Measurements from ENCODE around the gene SELENOF. TPM values are rescaled to one million over a fixed set of nuclear protein-coding genes. Genes with fewer than 3 reads are reported as not detected.
"Not testable (repeated sequence)": the region's sequence is repeated elsewhere in the genome, so short reads cannot be mapped to it uniquely, and the experiment has no call there.

Gene SELENOF
- polyA plus RNA-seq, 3 donors = 247 to 282 (median 270) TPM

DNA sequence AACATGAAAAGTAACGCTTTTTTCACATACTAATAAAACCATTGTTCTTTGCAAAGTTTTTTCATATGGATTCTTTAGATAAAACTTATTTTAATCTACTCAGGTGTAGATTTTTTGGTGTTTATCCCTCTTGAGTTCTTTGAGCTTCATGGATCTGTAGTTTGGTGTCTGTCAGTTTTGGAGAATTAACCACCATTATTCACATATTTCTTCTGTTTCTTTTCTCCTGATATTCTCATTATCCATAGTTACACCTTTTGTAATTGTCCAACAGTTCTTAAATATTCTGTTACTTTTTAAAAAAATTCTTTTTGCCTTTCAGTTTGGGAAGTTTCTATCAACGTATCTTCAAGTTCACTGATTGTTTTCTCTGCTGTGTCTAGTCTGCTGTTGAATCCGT lies 19.1 kb upstream of the SELENOF start:
- no peak for DNase-seq

DNA sequence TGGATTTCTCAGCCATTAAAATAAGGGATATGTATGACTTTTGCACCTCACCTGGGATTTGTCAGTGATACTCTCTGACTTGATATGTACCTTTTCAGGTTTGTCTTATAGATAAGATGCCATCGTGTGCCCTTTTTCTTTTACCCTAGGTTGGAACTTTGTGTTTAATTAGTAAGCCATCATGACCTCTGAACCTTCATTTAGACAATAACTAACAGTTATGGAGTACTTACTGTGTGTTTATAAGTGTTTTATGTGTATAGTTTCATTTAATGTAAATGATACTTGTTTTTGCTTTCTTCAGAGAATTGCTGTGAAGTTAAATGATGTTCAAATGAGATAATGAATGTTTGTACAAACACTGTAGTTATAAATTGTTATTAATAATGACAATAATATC lies 14.9 kb upstream of the SELENOF start:
- no peak for DNase-seq

DNA sequence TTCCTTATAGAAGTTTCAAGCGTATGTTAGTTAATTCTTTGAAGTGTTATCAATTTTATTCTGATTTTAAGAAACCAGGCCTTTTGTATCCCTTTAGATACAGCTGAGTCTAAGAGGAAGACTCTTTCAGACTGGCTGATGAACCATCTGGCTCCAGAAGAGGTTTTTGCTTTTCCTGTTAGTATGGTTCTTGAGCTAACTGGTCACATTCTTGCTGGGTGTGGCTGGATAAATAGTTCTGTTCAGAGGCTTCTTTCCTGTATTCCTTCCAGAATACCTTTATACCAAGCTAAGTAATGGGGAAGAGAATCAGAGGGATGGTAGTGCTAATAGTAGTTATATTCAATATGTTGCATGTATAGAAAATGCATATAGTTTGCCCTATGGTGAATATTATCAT lies 13.0 kb upstream of the SELENOF start:
- DNase-seq = no peak

DNA sequence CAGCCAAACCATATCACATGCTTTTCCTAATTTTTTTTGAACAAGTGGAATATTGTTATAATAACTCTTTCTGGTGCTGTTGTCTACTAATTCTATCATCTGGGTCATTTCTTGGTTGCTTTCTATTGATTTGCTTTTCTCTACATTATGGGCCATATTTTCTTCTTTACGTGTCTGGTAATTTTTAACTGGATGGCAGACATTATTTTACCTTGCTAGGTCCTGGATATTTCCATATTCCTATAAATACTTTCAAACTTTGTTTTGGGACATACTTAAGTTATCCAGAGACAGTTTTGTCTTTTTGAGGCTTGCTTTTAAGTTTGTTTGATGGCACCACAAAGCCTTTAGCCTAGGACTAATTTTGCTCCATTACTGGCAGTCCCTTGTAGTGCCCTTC lies 11.8 kb upstream of the SELENOF start:
- no peak for DNase-seq

DNA sequence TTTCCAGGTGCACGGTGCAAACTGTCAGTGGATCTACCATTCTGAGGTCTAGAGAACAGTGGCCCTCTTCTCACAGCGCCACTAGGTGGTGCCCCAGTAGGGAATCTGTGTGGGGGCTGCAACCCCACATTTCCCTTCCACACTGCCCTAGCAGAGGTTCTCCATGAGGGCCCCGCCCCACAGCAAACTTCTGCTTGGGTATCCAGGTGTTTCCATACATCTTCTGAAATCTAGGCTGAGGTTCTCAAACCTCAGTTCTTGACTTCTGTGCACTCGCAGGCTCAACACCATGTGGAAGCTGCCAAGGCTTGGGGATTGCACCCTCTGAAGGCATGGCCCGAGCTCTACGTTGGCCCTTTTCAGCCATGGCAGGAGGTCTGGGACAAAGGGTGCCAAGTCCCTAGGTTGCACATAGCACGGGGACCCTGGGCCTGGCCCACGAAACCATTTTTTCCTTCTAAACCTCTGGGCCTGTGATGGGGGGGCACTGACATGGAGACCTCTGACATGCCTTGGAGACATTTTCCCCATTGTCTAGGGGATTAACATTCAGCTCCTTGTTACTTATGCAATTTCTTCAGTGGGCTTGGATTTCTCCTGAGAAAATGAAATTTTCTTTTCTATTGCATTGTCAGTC lies 10.5 kb upstream of the SELENOF start:
- no peak for DNase-seq

DNA sequence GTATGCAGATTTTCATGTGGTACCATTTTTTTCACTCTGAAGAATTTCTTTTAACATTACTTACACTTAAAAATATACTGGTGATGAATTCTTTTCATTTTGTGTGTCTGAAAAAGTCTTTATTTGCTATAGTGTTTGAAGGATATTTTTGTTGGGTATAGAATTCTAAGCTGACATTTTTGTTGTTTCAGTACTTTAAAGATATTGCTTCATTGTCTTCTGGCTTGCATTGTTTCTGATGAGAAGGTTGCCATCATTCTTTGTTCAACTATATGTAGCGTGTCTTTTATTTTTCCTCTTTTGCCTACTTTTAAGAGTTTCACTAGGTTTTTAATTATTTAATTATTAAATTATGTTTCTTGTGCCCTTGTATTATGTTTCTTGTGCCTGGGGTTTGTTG lies 8.5 kb upstream of the SELENOF start:
- no peak for DNase-seq

DNA sequence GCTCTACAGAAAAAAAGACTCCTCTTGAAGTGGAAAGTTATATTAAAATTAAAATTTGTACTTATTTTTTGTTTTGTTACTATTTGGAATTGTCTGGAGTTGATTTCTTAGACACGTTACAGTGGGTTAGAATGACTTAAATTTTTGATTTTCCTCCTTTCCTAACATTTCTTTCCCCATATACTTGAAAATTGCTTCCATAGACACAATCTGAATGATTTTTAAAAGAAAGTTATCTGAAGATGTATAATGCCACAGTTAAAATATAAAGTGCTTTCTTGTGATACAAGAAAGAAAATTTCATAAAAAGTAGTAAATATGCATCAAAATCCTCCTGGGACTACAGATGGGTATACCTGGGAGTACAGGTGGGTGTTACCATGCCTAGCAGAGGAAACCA lies 2.8 kb upstream of the SELENOF start:
- no peak for DNase-seq

DNA sequence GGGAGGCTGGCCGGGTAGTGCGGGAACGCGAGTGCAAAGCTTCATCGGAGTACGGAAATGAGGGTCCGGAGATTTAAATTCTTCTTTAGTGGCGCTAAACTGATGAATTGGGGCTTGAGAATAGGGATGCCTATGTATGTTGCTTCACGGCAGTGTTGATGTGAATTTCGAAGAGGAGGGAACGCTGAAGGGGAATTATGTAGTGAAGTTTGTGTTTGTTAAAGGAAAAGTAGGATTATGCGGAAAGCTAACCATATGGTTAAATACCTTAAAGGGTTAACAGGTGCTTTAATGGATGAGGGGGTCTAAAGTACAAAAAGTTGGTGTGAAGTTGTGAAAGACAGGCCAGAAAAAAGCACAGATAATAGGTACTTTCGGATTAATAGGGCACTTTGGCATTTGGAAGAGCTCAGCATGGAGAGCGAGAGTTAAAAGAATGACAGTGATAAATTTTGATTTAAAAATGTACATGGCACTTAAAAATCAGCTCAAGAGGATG lies 1.9 kb upstream of the SELENOF start:
- no peak for DNase-seq

DNA sequence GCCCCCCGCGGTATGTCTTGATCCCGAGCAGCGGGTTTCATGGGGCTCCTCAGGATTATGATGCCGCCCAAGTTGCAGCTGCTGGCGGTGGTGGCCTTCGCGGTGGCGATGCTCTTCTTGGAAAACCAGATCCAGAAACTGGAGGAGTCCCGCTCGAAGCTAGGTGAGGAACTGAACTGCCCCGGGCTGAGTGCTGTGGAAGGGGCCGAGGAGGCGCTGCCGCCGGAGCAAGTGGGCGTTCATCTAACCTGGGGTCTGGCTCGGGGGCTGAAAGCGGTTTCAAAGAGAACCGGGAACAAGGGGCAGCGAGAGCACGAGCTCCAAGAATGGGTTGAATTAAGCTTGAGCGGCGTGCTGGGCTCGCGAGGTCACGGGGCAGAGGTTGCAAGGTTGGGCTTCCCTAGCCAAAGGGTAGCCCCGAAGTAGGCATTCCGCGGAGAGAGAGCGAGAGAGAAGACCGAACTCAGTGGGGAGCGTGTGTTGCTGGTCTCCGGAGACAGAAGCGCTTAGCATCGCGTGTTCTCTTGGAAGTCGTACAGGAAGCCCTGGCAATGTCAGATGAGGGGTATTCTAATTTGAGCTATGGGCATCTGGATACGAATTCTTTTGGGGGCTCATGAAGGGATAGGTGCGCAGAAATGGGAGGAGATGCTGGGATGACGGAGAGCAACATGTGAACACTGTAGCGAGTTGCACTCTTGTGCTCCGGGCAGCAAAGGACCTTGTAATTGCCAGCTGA lies 1.2 kb upstream of the SELENOF start:
- peak; percentile 57 for DNase-seq

DNA sequence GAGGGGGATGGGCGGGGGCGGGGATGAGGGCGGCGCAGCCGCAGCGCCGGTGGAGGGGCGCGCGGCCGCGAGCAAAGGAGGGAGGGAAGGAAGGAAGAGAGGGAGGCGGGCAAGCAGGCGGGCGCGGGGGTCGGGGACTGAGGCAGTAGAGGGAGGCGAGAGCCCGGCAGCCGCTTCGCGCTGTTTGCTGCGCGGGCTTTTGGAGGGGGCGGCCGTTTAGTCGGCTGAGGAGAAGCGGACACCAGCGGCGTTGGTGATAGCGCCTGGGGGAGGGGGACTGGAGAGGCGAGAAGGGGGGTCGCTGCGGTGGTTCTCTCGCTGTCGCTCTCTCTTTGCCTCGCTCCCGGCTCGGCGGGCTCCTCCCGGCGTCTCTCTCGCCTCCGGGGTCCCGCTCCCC lies 673 bp upstream of the SELENOF start, which contains the start of gene HS2ST1:
Gene HS2ST1, plus strand, starts transcription at position 35 of the 397 bp plus-strand sequence.
- DNase-seq = no peak

DNA sequence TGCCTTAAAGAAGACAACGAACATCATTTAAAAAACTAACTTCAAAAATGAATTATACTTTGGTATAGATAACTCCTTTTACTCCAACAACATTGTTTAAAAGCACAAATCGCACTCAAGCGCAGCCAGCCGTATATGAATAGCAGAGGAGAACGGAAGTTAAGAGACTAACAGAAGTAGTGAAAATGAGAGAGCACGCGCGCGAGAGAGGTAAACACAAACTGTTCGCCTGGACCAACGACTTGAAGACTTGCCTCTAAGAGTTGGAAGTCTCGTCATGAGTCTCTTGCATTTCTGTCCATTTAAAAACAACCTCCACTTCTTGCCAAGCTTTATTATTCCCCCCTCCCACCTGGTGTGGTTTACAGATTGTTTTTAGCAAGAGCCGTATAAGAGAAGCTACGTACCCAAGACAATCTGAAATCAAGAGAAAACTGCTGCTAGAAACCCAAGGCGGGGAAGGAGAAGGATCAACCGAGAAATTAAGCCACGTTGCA lies 479 bp downstream of the SELENOF start:
- peak; percentile 24 for DNase-seq

DNA sequence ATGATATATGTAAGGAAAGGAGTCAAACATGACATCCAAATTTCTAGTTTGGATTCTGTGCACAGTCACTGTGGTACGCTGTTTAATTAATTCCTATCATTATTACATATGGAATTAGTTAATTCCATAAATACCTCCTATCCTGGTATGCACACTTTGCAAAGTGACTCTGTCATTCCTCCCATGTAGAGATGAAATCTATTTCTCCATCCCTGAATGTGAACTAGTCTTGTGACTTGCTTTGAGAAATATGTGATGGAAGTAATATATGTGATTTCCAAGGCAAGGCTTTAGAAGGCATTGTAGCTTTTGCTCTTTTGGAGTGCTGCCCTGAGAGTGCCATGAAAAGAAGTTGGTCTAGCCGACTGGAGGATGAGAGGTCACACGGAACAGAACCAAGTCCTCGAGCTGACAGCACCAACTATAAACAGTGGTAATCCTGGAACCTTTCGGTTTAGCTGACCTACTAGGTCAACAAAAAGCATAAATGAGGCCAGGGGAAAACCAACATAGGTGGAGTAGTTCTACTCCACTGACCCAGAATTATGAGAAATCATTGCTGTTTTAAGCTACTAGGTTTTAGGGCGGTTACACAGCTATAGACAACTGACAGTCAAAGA lies 1.5 kb downstream of the SELENOF start:
- DNase-seq = no peak

DNA sequence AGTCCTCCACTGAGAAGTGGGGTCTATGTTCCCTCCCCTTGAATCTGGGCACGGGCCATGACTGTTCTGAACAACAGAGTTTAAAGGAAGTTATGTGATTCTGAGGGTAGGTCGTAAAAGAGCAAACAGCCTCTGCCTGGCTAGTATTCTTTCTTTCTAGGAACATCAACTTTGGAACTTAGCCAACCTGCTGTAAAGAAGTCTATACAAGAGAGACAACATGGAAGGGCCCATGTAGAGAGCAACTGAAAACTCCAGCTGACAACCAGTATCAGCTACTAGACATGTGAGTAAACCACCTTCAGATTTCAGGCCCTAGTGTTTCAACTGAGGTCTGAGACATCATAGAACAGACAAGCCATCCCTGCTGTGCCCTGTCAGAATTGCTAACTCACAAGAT lies 7.5 kb downstream of the SELENOF start:
- DNase-seq = no peak

DNA sequence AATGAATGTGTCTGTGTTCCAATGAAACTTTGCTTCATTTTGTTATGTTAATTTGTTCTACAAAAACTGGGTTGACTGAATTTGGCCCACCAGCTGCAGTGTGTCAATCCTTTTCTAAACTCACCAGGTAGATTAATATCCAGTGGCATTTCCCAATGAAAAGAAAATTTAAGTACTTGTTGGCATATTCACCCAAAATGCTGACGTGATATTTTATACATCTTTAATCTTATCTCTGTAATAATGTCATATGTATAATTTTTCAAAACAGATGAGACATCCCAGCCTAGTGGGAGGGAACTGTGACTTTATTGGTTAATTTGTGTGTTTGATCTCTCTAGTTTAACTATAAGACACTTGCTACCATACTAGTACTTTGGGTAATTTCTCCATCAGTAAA lies 8.1 kb downstream of the SELENOF start:
- no peak for DNase-seq

DNA sequence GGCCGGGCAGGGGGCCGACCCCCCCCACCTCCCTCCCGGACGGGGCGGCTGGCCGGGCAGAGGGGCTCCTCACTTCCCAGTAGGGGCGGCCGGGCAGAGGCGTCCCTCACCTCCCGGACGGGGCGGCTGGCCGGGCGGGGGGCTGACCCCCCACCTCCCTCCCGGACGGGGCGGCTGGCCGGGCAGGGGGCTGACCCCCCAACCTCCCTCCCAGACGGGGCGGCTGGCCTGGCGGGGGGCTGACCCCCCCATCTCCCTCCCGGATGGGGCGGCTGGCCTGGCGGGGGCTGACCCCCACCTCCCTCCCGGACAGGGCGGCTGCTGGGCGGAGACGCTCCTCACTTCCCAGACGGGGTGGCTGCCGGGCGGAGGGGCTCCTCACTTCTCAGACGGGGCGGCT lies 14.5 kb downstream of the SELENOF start:
- DNase-seq = not testable (repeated sequence)

DNA sequence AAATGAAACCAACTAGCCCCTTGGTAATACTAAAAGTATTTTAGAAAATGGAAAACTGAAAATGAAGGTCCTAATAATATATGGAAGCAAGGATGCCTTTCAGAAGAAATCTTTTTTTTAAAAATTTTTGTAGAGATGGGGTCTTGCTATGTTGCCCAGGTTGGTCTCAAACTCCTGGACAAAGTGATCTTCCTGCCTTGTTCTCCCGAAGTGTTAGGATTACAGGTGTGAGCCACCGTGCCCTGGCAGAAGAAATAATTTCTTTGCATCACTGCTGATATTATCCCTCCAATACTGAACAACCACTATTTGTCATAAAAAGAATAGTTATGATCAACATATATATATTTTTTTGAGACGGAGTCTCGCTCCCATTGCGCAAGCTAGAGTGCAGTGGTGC lies 25.6 kb downstream of the SELENOF start:
- no peak for DNase-seq

DNA sequence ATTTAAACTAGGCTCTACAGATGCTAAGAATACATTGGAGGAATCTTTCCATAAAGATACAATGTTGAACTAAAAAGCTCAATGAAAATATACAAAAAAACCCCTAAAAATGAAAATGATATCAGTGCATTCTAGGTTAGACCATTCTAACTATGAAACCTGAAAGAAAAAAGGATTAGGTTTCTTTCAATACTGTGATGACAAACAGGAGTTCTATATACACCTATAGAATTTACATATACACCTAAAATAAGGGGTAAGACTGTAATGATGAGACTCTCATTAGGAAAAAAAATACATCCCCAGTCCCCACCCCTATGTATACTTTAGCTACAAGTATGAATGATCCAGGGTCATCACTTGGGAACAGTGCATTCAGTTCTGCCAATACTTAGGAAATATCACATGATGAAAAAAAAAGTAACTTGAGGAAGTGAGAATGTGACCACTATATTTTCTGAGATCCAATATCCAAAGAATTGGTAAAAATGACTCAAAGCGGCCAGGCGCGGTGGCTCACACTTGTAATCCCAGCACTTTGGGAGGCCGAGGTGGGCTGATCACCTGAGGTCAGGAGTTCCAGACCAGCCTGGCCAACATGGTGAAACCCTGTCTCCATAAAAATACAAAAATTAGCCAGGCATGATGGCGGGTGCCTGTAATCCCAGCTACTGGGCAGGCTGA lies 26.3 kb downstream of the SELENOF start:
- DNase-seq = no peak

DNA sequence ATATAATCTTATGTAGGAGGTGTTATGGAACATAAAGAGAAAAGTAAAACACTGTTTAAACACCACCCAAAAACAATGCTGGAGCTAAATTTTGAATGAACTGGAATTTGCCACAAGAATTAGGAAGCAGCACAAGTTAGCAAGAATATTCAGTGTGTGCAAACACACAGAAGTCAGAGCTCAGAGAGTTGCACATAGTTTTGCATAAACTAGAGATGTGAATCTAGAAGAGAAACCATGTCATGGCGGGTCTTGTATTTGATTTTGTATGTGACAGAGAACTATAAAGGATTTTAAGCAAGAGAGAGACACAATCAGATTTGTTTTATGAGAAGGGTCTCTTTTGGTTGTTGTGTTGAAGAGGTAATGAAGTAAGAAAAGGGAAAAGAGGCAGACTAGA lies 38.2 kb downstream of the SELENOF start:
- no peak for DNase-seq

DNA sequence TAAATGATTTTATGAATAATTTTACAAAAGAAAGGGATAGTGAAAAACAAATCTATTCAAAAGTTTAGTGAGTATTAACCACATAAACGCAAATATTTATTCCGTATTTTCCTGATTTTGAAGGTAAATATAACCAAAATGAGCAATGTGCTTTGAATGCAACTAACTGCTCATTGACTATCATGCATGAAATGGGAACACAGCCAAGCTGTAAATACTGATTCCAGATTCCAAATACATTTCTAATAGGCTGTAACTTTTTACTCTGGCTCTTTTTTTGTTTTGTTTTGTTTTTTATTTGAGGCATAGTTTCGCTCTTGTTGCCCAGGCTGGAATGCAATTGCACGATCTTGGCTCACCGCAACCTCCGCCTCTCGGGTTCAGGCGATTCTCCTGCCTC lies 41.8 kb downstream of the SELENOF start:
- no peak for DNase-seq

DNA sequence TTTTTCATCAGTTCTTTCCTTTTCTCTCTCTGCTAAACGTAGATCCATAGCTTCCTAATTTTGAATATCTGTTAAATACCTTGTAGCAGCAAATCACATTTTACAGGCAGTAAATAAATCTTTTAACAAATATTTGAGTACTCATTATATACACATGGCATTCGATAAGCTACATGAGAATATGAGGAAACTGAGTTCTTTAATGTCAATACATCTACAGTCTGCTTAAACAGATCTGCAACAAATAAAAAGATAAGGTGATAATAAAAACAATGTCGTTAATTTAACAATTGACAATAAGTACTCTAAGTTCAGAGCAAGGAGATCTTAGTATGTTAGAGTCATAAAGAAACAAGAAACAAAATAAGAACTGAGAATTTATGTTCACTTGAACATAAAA lies 42.9 kb downstream of the SELENOF start:
- DNase-seq = no peak

DNA sequence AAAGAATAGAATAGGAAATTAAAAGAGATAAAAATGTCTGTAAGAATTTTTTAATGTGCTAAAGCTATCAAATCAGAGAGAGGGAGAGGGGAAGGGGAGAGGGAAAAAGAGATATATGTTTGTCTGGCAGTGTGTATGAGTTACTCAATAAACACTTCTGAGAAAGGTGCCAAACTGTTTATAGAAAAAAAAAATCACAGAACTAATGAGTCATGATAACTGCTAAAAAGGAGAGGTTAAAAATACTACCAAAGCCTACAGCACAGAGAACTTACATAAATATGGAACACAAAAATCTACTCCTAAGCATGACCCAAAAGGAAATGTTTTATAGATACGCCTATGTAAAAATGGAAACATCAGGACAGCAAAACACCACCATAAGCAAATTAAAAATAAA lies 45.4 kb downstream of the SELENOF start:
- no peak for DNase-seq

DNA sequence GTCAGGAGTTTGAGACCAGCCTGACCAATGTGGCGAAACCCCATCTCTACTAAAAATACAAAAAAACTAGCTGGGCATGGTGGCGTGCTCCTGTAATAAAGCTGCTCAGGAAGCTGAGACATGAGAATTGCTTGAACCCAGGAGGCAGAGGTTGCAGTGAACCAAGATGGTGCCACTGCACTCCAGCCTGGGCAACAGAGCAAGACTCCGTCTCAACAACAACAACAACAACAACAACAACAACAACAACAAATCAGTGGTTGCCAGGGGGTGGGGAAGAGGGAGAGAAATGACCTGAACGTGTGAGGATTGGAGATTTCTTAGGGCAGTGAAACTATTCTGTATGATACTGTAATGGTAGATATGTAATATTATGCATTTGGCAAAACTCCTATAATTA lies 46.6 kb downstream of the SELENOF start:
- not testable (repeated sequence) for DNase-seq
